Duodenal mucosa (tissue), 2 donors: Measurements from ENCODE around the gene STEAP3.

Source experiments
- H3K27ac ChIP-seq: one replicate; pipeline ENCODE4 v1.7.0; 2013; ENCODE audit warnings: low read depth, low read length
- H3K27me3 ChIP-seq, 2 donors: one replicate each; pipeline ENCODE4 v1.7.0; 2013; ENCODE audit warnings: low read length in 2 of 2, control low read depth in 1 of 2; ENCODE audit not compliant: insufficient read depth in 2 of 2, control insufficient read depth in 1 of 2
- H3K36me3 ChIP-seq, 2 donors: one replicate each; pipeline ENCODE4 v1.7.0; 2013; ENCODE audit warnings: low read length in 2 of 2, control low read depth in 1 of 2; ENCODE audit not compliant: insufficient read depth in 2 of 2, control insufficient read depth in 1 of 2
- H3K4me1 ChIP-seq, 2 donors: one replicate each; pipeline ENCODE4 v1.7.0; 2013; ENCODE audit warnings: low read length in 2 of 2, control low read depth in 1 of 2; ENCODE audit not compliant: insufficient read depth in 2 of 2, control insufficient read depth in 1 of 2
- H3K4me3 ChIP-seq, 2 donors: one replicate each; pipeline ENCODE4 v1.7.0; 2013; ENCODE audit warnings: low read length in 2 of 2, low read depth in 1 of 2
- H3K9ac ChIP-seq, 2 donors: one replicate each; pipeline ENCODE4 v1.7.0; 2013; ENCODE audit warnings: low read length in 2 of 2, low read depth in 1 of 2
- H3K9me3 ChIP-seq, 2 donors: one replicate each; pipeline ENCODE4 v1.7.0; 2013; ENCODE audit warnings: low read length in 2 of 2, control low read depth in 1 of 2; ENCODE audit not compliant: control insufficient read depth in 1 of 2

Gene STEAP3

GRCh38 chr2:119180892-119181291 is 42.7 kb upstream of the STEAP3 start:
- no peaks in the 10 kb centered on the region for H3K27me3 ChIP-seq
- no peaks in the 10 kb centered on the region for H3K9me3 ChIP-seq
- no peaks in the 10 kb centered on the region for H3K4me1 ChIP-seq
- no peaks in the 10 kb centered on the region for H3K36me3 ChIP-seq
- no peak overlapping the region for H3K9ac ChIP-seq
- H3K4me3 ChIP-seq, result no peak overlapping the region
- H3K27ac ChIP-seq, result no peak overlapping the region

DNA sequence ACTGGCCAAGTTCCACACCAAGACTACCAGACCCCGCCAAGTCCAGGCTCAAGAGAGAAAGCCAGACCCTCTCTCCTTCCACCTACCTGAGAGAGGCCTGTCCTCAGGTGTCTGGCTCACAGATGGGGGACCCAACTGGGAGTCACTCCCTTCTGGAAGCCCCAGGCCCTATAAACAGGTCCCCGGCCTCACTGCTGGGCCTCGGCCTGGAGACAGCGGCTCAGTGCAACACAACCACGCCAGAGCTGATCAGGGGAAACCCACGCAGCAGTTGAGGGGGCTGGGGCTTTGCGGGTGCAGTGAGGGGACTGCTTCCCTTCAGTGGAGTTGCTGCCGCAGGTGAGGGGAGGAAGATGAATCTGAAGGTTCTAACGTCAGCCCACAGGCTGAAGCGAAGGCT is 42.2 kb upstream of the STEAP3 start:
- no peaks in the 10 kb centered on the region for H3K36me3 ChIP-seq
- no peaks in the 10 kb centered on the region for H3K27me3 ChIP-seq
- H3K27ac ChIP-seq, result no peak overlapping the region
- no peak overlapping the region for H3K9ac ChIP-seq
- H3K9me3 ChIP-seq, result no peaks in the 10 kb centered on the region
- no peaks in the 10 kb centered on the region for H3K4me1 ChIP-seq
- no peak overlapping the region for H3K4me3 ChIP-seq

GRCh38 chr2:119181791-119182445 is 41.7 kb upstream of the STEAP3 start:
- H3K27ac ChIP-seq, result no peak overlapping the region
- H3K36me3 ChIP-seq, result no peaks in the 10 kb centered on the region
- no peak overlapping the region for H3K9ac ChIP-seq
- no peaks in the 10 kb centered on the region for H3K9me3 ChIP-seq
- H3K27me3 ChIP-seq, result no peaks in the 10 kb centered on the region
- no peak overlapping the region for H3K4me3 ChIP-seq
- H3K4me1 ChIP-seq, result no peaks in the 10 kb centered on the region

DNA sequence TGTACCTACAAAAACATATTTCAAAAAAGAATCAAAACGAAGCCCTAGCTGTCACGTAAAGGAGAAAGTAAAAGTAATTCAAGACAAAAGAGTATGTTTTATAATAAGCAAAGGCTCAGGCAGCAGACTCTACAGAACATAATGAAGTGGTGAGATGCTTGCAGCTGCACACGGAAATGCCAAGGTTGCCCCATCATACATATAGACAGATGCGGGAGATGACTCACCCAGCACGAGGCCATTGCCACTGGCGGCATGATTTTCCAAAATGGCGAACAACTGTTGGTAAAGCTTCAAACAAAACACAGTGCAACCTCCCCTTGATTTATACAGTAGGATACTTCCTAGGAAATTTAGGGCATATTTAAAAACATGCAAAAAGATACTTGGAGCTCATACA is 39.1 kb upstream of the STEAP3 start:
- Histone ChIP-seq H3K27ac (no peak overlapping the region), H3K27me3 (no peaks in the 10 kb centered on the region), H3K36me3 (no peaks in the 10 kb centered on the region), H3K4me3 (no peak overlapping the region), H3K4me1 (no peaks in the 10 kb centered on the region), H3K9ac (no peak overlapping the region), H3K9me3 (no peaks in the 10 kb centered on the region)

GRCh38 chr2:119190321-119191111 is 33.1 kb upstream of the STEAP3 start:
- Histone ChIP-seq H3K27ac (no peak overlapping the region), H3K4me3 (no peak overlapping the region), H3K4me1 (no peaks in the 10 kb centered on the region), H3K9me3 (no peaks in the 10 kb centered on the region), H3K27me3 (no peaks in the 10 kb centered on the region), H3K9ac (no peak overlapping the region), H3K36me3 (no peaks in the 10 kb centered on the region)

DNA sequence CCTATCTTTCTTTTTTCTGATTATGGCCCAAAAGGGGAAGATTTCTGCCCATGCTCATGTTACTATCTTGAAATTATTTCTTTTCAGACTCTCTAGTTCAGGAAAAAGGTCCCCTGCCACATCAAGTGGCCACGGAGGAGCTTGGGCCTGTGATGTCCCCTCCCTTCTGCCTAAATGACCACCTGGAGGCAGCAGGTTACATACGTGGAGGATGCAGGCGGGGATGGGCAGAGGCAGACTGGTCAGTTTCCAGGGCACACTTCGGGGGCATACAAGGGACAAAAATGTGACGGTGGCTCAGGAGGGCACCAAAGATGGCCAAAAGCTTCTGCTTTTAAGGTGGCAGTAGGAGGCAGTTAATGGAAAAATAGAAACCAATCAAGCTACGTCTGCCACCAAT is 30.7 kb upstream of the STEAP3 start:
- no peak overlapping the region for H3K27ac ChIP-seq
- no peaks in the 10 kb centered on the region for H3K4me1 ChIP-seq
- no peaks in the 10 kb centered on the region for H3K36me3 ChIP-seq
- H3K9ac ChIP-seq, result no peak overlapping the region
- no peak overlapping the region for H3K4me3 ChIP-seq
- H3K27me3 ChIP-seq, result peaks cover 0 to 10% of the 10 kb centered on the region in 2 donors
- no peaks in the 10 kb centered on the region for H3K9me3 ChIP-seq

DNA sequence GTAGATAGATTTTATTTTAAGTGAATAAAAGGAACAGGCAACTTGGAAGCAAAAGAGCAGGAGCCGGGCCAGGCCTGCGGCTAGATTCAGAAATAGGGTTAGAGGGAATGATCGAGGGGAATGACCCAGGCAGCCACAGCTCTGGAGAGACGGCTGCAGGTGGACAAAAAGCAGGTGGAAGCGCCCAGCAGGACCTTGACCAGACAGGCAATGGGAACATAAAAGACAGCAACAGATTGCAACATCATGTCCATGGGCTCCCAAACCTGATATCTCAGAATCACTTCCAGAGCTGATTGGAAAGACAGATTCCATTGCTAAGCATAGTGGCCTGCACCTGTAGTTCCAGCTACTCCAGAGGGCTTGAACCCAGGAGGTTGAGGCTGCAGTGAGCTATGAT is 28.6 kb upstream of the STEAP3 start:
- Histone ChIP-seq H3K4me3 (no peak overlapping the region), H3K9ac (no peak overlapping the region), H3K27ac (no peak overlapping the region), H3K36me3 (no peaks in the 10 kb centered on the region), H3K9me3 (no peaks in the 10 kb centered on the region), H3K4me1 (no peaks in the 10 kb centered on the region), H3K27me3 (peaks cover 0 to 10% of the 10 kb centered on the region in 2 donors)

GRCh38 chr2:119195887-119196286 is 27.7 kb upstream of the STEAP3 start:
- H3K4me3 ChIP-seq, result no peak overlapping the region
- peaks cover 0 to 10% of the 10 kb centered on the region in 2 donors for H3K27me3 ChIP-seq
- H3K4me1 ChIP-seq, result no peaks in the 10 kb centered on the region
- H3K9ac ChIP-seq, result no peak overlapping the region
- no peak overlapping the region for H3K27ac ChIP-seq
- no peaks in the 10 kb centered on the region for H3K9me3 ChIP-seq
- H3K36me3 ChIP-seq, result no peaks in the 10 kb centered on the region

DNA sequence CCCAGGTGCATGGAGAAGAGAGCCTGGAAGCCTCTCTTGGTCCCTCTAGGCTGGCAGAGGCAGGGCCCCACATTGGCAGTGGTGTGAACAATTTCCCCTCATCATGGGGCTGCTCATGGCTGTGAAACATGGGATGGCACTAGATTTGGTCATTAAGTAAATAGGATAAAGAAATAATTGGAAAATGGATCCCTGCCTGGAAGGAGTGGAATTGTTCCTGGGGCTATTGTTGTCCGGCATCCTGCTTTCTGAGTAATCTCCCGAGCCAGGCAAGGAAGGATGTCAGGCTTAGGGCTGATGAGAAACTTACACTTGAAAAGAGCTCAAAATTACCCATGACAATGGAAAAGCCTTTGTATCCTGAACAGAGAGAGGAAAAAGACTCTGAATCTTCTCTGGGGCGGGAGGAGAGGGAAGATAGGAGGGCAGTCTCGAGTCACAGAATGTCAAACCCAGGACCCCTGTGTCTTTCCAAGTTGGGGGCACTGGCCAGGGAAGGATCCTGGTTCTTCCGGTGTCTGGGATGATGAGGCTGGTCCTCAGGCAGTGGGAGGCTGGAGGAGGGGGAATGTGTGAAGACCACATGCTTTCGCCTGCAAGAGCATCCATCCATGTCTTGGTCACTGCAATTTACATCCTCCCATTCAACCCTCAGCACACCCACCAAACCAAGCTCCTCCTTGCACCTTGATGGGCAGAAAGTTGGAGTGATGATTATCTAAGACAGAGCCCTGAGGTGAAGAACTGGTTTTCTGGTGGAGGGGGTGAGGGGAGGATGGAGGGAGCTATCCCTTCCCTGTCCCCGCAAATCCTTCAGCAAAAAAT is 27.1 kb upstream of the STEAP3 start:
- Histone ChIP-seq H3K4me3 (no peak overlapping the region), H3K27ac (no peak overlapping the region), H3K4me1 (no peaks in the 10 kb centered on the region), H3K9ac (no peak overlapping the region), H3K36me3 (no peaks in the 10 kb centered on the region), H3K27me3 (peaks cover 0 to 10% of the 10 kb centered on the region in 2 donors), H3K9me3 (no peaks in the 10 kb centered on the region)

DNA sequence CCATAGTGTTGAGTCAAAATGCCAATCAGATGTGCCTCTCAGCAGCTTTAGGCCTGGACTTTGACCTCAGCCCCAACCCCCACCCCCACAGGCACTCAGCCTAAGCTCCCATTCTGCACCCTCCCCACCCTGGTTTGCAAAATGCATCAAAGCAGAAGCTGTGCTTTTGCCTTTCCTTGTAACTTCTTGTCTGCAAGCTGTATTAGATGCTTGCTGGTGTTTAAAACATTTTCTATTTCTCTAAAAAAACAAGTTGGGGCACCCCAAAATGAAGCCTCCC is 26.6 kb upstream of the STEAP3 start:
- Histone ChIP-seq H3K9me3 (no peaks in the 10 kb centered on the region), H3K4me3 (no peak overlapping the region), H3K27me3 (peaks cover 0 to 10% of the 10 kb centered on the region in 2 donors), H3K9ac (no peak overlapping the region), H3K36me3 (no peaks in the 10 kb centered on the region), H3K27ac (no peak overlapping the region), H3K4me1 (no peaks in the 10 kb centered on the region)
